GM08714 (cell line): ENCODE measurements around the gene DTNA.

Experiments used
- H3K4me3 ChIP-seq: fragments of 200-500 bp; sonication (Bioruptor generic); 2 replicates; pipeline ENCODE4 v1.5.1; 2014; ENCODE audit warnings: mild to moderate bottlenecking, low read length, inconsistent platforms
- ZNF274 ChIP-seq: IDR thresholded peaks from 2 replicates; pipeline ENCODE4 v1.6.1; 2012; ENCODE audit warnings: mild to moderate bottlenecking, low read depth, low read length

Gene DTNA

GRCh38 chr18:34738175-34738894, 28.2 kb downstream of the DTNA start:
- TF ChIP-seq ZNF274: no peak
- H3K4me3 ChIP-seq: no peak overlapping the region

- no peak overlapping the region for H3K4me3 ChIP-seq
- TF ChIP-seq ZNF274: no peak
Observed at GRCh38 chr18:34740101-34740500, 30.0 kb downstream of the DTNA start.

GRCh38 chr18:34740724-34741123, 30.6 kb downstream of the DTNA start:
- no peak for TF ChIP-seq ZNF274

GRCh38 chr18:34741401-34741800, 31.3 kb downstream of the DTNA start:
- no peak for TF ChIP-seq ZNF274
- H3K4me3 ChIP-seq: no peak overlapping the region

More at GRCh38 chr18:34740724-34741123, 30.6 kb downstream of the DTNA start:
- no peak overlapping the region for H3K4me3 ChIP-seq

- H3K4me3 ChIP-seq: no peak overlapping the region
- no peak for TF ChIP-seq ZNF274
Observed at GRCh38 chr18:34742891-34743341, 32.8 kb downstream of the DTNA start.

GRCh38 chr18:34744569-34744968, 34.5 kb downstream of the DTNA start:
- no peak overlapping the region for H3K4me3 ChIP-seq
- TF ChIP-seq ZNF274: no peak

- no peak for TF ChIP-seq ZNF274
- H3K4me3 ChIP-seq: no peak overlapping the region
Observed at GRCh38 chr18:34746614-34747013, 36.5 kb downstream of the DTNA start.

- H3K4me3 ChIP-seq: no peak overlapping the region
- TF ChIP-seq ZNF274: no peak
Observed at GRCh38 chr18:34749721-34750120, 39.6 kb downstream of the DTNA start.

- no peak overlapping the region for H3K4me3 ChIP-seq
- no peak for TF ChIP-seq ZNF274
Observed at GRCh38 chr18:34752056-34752455, 42.0 kb downstream of the DTNA start.

GRCh38 chr18:34754300-34754699, 44.2 kb downstream of the DTNA start:
- no peak for TF ChIP-seq ZNF274
- H3K4me3 ChIP-seq: no peak overlapping the region

- TF ChIP-seq ZNF274: no peak
- H3K4me3 ChIP-seq: no peak overlapping the region
Observed at GRCh38 chr18:34757666-34758065, 47.6 kb downstream of the DTNA start.

GRCh38 chr18:34758378-34758948, 48.4 kb downstream of the DTNA start:
- no peak overlapping the region for H3K4me3 ChIP-seq
- TF ChIP-seq ZNF274: no peak

GRCh38 chr18:34760444-34760843, 50.3 kb downstream of the DTNA start:
- TF ChIP-seq ZNF274: no peak
- no peak overlapping the region for H3K4me3 ChIP-seq

- no peak for TF ChIP-seq ZNF274
- no peak overlapping the region for H3K4me3 ChIP-seq
Observed at GRCh38 chr18:34764451-34764850, 54.4 kb downstream of the DTNA start.

- no peak overlapping the region for H3K4me3 ChIP-seq
- TF ChIP-seq ZNF274: no peak
Observed at GRCh38 chr18:34767601-34768027, 57.5 kb downstream of the DTNA start.

- no peak overlapping the region for H3K4me3 ChIP-seq
- TF ChIP-seq ZNF274: no peak
Observed at GRCh38 chr18:34771958-34772357, 61.9 kb downstream of the DTNA start.

- H3K4me3 ChIP-seq: no peak overlapping the region
- no peak for TF ChIP-seq ZNF274
Observed at GRCh38 chr18:34772887-34773286, 62.8 kb downstream of the DTNA start.
